ENCODE measurements around the gene TRABD2A. TPM values are rescaled to one million over a fixed set of nuclear protein-coding genes. Genes with fewer than 3 reads are reported as not detected.

Gene TRABD2A
- total RNA-seq, 1 experiment from 2014 or later = 0.68 TPM

DNA sequence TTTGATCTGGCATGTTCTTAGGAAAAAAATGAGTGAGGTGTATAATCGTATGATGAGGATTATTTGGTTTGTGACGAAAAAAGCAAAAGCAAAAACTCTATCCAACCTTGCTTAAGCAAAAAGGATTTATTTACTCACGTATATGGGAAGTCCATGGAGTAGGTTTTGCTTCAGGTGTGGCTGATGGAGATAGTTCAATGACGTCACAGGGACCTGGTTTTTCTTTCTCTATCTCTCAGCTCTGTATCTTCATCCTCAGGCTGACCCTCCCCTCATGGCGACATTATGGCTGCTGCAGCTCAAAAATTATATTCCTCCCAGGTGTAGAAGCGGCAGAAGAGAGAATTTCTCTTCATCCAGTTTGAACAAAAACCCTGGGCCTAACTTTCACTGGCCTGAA lies 33.5 kb upstream of the TRABD2A start:
- intact Hi-C loops (cut with micrococcal nuclease; ENCODE audit: unreplicated experiment) = no loop called here
- no peak for DNase-seq
- no peak overlapping the region for H3K27ac Mint-ChIP-seq (ENCODE audit: unreplicated experiment)
- H3K36me3 Mint-ChIP-seq (ENCODE audit: insufficient read depth, unreplicated experiment) = peaks cover 8% of the 10 kb centered on the region
- peaks cover 7% of the 10 kb centered on the region for H3K9me3 Mint-ChIP-seq (ENCODE audit: low read depth, unreplicated experiment)
- no TSS peak for BruUV-seq (replicated peaks)
- H3K4me1 Mint-ChIP-seq (ENCODE audit: low read depth, unreplicated experiment) = peaks cover 4% of the 10 kb centered on the region
- no peaks in the 10 kb centered on the region for H3K27me3 Mint-ChIP-seq (ENCODE audit: unreplicated experiment)
- TF ChIP-seq, protein P1, sequence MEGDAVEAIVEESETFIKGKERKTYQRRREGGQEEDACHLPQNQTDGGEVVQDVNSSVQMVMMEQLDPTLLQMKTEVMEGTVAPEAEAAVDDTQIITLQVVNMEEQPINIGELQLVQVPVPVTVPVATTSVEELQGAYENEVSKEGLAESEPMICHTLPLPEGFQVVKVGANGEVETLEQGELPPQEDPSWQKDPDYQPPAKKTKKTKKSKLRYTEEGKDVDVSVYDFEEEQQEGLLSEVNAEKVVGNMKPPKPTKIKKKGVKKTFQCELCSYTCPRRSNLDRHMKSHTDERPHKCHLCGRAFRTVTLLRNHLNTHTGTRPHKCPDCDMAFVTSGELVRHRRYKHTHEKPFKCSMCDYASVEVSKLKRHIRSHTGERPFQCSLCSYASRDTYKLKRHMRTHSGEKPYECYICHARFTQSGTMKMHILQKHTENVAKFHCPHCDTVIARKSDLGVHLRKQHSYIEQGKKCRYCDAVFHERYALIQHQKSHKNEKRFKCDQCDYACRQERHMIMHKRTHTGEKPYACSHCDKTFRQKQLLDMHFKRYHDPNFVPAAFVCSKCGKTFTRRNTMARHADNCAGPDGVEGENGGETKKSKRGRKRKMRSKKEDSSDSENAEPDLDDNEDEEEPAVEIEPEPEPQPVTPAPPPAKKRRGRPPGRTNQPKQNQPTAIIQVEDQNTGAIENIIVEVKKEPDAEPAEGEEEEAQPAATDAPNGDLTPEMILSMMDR (IDR thresholded peaks at IDR 0.05; ENCODE audit: unreplicated experiment) = no peak
- CTCF ChIA-PET = no interaction called here
- no peak overlapping the region for H3K4me3 Mint-ChIP-seq (ENCODE audit: low read depth, unreplicated experiment)

GRCh38 chr2:84912984-84913383 lies 32.1 kb upstream of the TRABD2A start:
- H3K36me3 Mint-ChIP-seq (ENCODE audit: insufficient read depth, unreplicated experiment) = peaks cover 19% of the 10 kb centered on the region
- TF ChIP-seq, protein P1 (IDR thresholded peaks at IDR 0.05; ENCODE audit: unreplicated experiment) = no peak
- DNase-seq = no peak
- peaks cover 12% of the 10 kb centered on the region for H3K4me1 Mint-ChIP-seq (ENCODE audit: low read depth, unreplicated experiment)
- no peaks in the 10 kb centered on the region for H3K27me3 Mint-ChIP-seq (ENCODE audit: unreplicated experiment)
- CTCF ChIA-PET = no interaction called here
- H3K27ac Mint-ChIP-seq (ENCODE audit: unreplicated experiment) = no peak overlapping the region
- intact Hi-C loops (cut with micrococcal nuclease; ENCODE audit: unreplicated experiment) = no loop called here
- no TSS peak for BruUV-seq (replicated peaks)
- no peak overlapping the region for H3K4me3 Mint-ChIP-seq (ENCODE audit: low read depth, unreplicated experiment)
- peaks cover 8% of the 10 kb centered on the region for H3K9me3 Mint-ChIP-seq (ENCODE audit: low read depth, unreplicated experiment)

DNA sequence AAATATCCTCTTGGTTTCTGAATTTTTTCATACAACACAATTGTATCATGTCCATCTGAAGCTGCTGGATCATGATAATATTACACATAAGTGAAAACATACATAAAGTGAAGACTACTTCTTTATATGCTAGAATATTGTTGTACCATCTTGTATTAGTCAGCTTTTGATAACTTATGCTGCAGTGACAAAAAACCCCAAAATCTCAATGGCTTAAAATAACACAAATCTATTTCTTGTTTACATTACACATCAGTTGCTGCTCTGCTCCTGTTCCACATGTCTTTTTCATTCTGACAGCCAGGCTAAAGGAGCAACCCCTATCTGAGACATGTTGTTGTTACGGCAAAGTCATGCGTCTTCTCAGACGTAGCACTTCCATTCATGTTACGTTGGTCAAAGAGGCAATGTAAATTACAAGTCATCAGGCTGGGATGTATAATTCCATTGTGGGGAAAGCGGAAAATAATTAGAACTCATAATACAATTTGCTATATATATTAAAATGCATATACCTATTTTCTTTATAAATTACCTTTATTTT lies 30.3 kb upstream of the TRABD2A start:
- H3K9me3 Mint-ChIP-seq (ENCODE audit: low read depth, unreplicated experiment) = peaks cover 8% of the 10 kb centered on the region
- no peaks in the 10 kb centered on the region for H3K27me3 Mint-ChIP-seq (ENCODE audit: unreplicated experiment)
- DNase-seq = no peak
- no TSS peak for BruUV-seq (replicated peaks)
- TF ChIP-seq, protein P1 (IDR thresholded peaks at IDR 0.05; ENCODE audit: unreplicated experiment) = no peak
- CTCF ChIA-PET = no interaction called here
- intact Hi-C loops (cut with micrococcal nuclease; ENCODE audit: unreplicated experiment) = no loop called here
- H3K4me3 Mint-ChIP-seq (ENCODE audit: low read depth, unreplicated experiment) = no peak overlapping the region
- peaks cover 23% of the 10 kb centered on the region for H3K4me1 Mint-ChIP-seq (ENCODE audit: low read depth, unreplicated experiment)
- peak overlapping the region; percentile 25 for H3K27ac Mint-ChIP-seq (ENCODE audit: unreplicated experiment)
- H3K36me3 Mint-ChIP-seq (ENCODE audit: insufficient read depth, unreplicated experiment) = peaks cover 37% of the 10 kb centered on the region

- CTCF ChIA-PET = interaction anchor here (4.1 kb wide), 1 partner anchor 17 kb away, joined by 24 read pairs; no protein-coding TSS in a partner anchor
- no TSS peak for BruUV-seq (replicated peaks)
- Mint-ChIP-seq H3K4me1 (ENCODE audit: low read depth, unreplicated experiment) (peaks cover 23% of the 10 kb centered on the region), H3K36me3 (ENCODE audit: insufficient read depth, unreplicated experiment) (peaks cover 55% of the 10 kb centered on the region), H3K4me3 (ENCODE audit: low read depth, unreplicated experiment) (peak overlapping the region; percentile 20), H3K9me3 (ENCODE audit: low read depth, unreplicated experiment) (peaks cover 8% of the 10 kb centered on the region), H3K27ac (ENCODE audit: unreplicated experiment) (peak overlapping the region; percentile 98), H3K27me3 (ENCODE audit: unreplicated experiment) (no peaks in the 10 kb centered on the region)
- TF ChIP-seq, protein P1 (IDR thresholded peaks at IDR 0.05; ENCODE audit: unreplicated experiment) = no peak
- intact Hi-C loops (cut with micrococcal nuclease; ENCODE audit: unreplicated experiment) = no loop called here
- DNase-seq = no peak
These were observed 28.2 kb upstream of the TRABD2A start for GRCh38 chr2:84908948-84909713.
